Measurements from ENCODE around the gene CDH2.

CDH2 gene

DNA sequence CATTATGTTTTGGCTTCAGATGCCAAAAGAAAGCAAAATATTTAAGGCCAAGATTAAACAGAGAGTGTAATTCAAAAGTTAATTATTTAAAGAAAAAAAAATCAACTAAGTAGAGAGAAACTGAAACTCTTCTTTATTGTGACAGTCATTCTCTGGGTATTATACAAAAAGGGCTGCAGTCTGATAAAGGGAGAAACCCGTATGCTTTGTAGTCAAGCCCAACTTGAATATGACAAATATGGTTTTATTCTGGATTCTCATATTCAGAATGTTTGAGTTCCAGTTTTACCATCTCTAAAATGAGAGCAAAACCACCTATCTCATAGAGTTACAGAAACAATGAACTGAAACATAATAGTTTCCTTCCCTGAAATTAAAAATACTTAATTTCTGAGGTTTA lies 8.2 kb downstream of the CDH2 start:
- DNase-seq (ENCODE audit: low read depth) = no peak

DNA sequence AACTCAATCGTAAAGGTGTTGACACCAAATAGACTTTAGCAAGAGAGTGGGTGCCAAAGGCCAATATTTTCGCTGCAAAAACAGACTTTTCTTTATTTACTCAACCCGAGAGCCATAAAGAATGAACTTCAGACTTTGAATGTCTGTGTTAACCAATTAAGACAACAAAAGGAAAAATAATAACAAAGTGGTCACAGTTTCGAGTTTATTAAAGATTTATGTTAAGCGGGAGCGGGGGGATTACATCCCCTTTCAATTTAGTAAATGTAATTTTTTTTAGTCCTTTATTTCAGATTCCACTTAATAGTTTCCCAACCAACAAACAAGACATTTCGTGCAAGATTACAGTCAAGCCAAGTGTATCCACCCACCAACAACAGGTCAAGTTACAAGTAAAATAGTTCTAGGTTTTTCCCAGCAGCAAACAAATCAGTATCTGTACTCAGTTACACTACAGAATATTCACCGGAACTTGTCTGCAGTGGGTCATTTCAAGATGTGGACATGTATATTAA lies 9.0 kb downstream of the CDH2 start:
- DNase-seq (ENCODE audit: low read depth) = no peak

DNA sequence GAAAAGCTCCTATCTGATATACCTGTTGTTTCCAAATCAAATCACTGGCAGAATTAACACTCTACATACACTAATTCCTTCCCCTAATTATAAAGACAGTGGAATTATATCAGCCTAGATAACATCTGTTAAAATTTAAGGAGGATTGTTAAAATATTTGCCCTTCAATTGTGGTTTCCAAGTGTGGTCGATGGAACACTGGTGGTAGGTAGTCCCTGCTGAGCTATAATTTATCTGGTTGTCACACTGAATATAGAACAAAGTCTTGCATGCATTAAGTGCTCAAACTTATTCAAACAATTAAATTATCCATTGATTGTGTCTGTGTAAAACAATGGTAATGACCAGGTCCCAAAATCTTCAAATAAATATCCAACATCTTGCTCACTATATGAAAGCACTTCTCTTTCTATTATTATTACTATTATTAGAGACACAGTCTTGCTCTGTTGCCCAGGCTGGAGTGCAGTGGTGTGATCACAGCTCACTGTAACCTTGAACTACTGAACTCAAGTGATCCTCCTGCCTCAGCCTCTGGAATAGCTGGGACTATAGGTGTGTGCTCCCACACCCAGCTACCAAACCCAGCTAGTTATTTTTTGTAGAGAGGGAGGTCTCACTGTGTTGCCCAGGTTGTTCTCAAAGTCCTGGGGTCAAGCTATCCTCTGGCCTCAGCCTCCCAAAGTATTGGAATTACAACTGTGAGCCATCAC lies 12.0 kb downstream of the CDH2 start:
- DNase-seq (ENCODE audit: low read depth) = no peak

DNA sequence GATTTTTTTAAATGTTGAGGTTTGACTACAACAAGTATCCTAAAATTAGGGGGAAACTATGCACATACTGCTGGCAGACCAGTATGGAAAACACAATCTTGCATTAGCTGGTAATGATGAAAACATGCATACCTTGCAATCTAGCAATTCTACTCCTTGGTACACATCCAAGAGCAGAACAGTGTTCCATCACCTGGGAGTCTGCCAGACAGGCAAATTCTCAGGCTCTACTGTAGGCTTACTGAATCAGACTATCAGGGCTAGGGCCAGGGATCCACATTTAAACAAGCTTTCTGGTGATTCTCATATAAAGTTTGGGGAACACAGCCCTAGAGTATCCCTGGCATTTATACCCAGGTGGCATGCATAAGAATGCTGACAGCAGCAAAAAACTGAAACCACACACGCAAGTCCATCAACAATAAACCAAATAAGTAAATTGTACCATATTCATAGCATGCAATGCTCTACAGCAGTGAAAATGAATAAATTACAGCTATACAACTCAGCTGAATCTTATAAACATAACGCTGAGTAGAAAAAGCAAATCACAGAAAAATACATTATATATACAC lies 13.6 kb downstream of the CDH2 start:
- no peak for DNase-seq (ENCODE audit: low read depth)

DNA sequence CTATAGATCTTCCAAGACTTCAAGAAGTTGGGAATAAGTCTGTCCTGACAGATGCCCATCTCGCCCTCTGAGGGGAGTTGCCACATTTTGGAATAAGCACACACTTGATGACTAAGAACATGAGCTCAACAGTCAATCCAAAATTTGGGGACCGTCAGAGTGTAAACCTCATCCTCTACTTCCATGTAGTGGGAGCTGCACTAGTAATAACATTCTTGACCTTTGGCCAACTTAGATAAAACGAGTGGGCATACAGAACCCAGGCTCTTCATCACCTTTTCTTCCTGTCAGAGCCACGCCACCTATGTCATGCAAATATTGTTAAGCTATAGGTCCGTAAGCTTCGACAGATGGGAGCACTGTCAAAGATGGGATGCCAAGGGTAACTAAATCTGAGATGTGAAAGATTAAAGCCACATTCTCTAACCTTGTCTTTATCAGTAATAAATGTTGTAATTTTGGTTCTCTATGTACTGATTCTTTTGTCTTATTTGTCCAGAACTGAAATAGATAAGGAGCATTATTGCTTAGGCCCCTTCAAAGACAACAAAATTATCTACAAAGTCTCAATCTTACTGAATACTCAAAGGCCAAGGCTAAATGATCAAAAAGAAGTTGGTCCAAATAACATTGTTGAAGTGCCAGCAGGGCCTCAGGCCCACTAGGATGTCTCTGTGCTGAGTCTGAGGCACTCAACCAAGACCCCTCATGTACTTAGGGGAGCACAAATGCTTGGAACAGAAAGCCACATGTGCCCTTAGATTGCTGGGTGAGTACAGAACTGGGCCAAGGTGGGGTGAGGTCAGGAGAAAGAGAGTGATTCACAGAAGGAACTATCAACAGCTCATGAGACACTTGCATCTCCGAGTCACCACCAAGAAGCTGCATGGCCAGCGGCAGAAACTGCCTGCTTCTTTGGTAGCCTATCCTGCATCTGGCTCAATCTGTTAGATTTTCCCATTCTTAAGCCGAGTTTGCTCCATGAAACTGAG lies 15.0 kb downstream of the CDH2 start:
- DNase-seq (ENCODE audit: low read depth) = no peak

DNA sequence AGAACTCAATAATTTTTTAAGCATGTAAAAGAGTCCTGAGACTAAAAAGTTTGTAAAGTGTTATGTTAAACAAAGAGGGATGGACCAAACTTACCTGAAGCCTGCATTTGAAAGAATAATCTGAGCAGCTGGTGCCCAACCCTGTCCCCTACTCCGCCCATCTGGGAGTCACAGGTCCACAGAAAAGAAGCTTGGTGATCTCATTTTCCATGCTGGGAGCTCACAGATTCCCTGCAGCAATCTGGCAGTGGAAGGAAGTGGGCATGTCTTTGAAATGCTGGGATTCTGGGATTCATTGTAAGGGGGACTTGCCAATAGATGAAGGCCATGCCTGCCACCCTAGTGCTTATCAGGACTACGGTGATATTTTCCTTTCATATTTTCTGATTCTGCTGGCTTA lies 17.9 kb downstream of the CDH2 start:
- DNase-seq (ENCODE audit: low read depth) = no peak

DNA sequence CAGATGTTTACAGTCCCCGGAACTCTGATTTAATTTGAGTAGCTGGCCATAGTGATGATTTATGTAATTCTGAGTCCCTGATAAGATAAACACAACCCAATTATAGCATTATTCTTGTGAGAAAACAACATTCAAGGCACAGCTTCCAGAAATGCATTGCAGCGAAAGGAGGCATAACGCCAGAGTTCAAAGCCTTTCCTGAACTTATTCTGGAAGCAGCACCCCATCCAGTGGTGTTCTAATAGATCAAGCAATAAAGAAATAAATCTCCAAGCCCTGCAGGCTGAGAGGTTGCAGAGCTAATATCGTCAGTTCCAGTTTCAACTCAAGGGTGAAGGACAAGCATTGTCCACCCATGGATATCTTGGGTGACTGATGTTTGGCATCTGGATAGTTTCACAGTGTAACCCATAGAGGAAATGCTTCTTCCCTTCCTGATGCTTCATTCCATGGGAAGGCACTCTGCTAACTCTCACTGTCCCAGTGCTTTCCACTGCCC lies 18.8 kb downstream of the CDH2 start:
- DNase-seq (ENCODE audit: low read depth) = no peak

DNA sequence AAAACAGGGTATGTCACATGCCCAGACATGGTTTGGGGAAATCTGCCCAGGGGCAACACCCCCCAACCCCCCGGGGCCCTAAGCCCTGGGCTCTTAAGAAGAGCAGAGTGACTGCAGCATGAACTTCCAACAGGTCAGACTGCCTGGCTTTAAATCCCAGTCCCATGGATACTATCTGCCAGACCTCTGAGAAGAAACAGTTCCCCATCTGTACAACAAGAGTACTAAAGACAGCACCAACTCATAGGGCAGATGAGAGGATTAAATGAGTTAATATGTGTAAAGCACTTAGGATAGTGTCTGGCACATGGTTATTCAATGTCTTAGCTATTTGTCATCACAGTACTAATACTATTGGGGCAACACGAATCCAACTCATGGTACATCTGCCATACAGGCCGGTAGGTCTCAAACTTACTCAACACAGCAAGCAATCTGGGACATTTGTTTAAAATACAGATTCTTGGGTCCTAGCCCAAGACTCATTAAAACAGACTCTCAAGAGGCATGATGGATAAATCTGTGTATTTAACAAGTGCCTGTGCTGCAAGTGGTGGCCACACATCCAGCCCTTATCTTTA lies 23.4 kb downstream of the CDH2 start:
- DNase-seq (ENCODE audit: low read depth) = no peak

DNA sequence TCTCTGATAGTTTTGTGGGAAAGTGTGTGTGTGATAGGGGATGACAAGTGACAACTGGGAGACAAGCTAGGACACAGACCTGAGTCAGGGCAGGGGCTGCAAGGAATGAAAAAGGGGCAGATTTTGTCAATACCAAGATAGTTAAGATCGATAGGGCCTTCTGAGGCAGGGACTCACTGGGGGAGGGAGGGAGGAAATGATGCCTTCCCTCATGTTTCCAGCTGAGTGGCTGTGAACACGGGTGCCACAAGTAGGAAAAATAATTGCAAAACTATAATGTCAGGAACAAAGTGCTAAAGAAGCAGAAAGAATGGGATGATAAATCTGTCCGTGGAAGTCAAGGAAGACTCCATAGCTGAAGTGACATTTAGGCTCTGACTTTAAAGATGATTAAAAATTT lies 24.2 kb downstream of the CDH2 start:
- no peak for DNase-seq (ENCODE audit: low read depth)

DNA sequence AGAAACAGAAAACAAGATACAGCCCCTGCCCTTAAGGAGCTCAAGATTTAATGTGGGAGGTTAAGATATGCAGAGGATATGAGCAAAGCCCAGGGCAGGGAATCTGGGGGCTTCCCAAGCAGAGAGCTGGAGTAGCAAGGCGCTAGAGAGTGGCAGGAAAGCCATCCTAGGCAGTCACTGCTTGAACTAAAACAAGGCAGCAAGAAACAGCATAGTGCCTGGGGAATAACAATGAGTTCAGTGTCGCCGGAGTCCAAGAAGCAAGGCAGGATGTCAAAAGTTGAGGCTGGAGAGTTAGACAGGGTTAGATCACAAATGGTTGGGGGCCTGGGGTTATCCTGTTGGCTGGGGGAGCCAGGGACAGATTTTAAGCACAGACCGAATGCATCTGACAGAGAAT lies 24.6 kb downstream of the CDH2 start:
- no peak for DNase-seq (ENCODE audit: low read depth)

DNA sequence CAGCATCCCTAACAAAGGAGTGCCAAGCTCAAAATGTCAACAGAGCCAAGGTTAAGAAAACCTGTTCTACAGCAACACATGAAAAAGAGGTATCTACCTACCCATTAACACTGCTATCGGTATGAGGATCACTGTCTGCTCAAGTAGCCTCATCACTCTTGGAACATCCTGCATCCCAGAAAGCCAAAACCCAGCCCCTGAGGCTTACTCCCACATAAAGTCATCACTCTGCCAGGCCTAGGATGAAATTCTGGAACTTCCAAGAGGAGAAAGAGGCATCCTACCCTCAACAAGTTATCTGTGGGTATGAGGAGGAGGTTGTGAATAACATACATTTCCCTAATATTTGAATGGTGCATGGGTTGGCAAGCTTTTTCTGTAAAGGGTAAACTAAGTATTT lies 25.5 kb downstream of the CDH2 start:
- no peak for DNase-seq (ENCODE audit: low read depth)

DNA sequence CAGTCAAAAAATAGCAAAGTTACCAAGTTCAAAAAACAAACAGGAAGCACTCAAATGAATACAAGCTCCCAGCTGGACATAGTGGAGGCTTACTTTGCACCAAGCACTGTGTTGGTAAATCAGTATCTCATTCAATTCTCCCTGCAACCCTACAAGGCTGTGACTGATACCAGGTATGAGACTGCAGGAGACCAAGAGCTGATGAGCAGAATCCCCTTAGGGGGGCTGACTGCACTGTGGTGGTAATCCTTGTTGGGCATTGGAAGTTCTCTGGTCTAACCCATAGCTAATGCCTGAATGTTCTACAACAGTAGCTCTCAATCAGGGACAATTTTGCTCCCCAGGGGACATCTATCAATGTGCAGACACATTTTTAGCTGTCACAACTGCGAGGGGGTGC lies 26.0 kb downstream of the CDH2 start:
- DNase-seq (ENCODE audit: low read depth) = no peak

DNA sequence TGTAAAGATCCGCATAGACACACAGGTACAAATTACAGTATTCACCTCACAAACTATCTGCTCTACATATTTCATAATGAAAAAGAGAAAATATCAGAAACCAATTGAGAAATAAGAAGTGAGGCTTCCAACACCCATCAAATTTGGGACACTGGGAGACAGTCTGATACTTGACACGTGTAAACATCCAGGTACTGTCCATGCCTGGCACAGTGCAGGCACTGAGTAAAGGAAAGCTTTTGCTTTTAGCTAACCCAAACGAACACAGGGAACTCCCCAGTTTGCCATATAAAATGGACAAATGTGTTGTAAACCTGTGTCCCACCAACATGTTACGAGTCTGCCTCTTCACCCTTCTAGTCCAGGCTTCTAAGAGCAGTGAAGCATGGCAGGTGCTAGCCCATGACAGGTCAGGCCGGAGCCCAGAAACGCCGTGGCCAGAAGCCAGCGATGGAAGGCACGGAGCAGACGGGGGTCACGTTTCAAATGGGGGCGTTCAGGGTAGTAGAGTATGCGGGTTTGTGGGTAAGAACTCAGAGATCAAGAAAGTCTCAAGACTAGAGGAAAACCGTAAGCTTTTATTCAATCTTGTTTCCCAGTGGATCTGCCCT lies 27.0 kb downstream of the CDH2 start:
- no peak for DNase-seq (ENCODE audit: low read depth)

DNA sequence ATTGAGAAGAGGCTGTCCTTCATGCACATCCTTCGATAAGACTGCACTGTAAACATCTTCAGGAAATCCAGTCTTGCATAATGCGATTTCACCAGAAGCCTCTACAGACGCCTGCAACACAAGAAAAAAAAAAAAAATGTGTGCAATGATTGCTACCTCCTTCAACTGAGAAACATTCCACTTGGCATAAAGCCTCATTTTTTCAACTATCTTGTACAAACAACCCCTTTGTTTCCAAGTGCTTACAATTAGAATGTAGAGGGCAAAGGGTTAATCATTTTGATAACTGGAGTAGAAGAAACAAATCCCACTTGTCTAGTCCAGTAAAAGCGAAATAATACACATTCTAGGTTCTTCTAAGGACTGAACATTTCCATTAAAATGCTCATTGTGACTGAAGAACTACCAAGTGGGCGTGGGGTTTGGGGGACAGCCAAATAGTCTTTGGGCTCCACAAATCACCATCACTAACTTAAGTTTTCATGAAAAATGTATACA lies 29.2 kb downstream of the CDH2 start:
- DNase-seq (ENCODE audit: low read depth) = peak; percentile 43

DNA sequence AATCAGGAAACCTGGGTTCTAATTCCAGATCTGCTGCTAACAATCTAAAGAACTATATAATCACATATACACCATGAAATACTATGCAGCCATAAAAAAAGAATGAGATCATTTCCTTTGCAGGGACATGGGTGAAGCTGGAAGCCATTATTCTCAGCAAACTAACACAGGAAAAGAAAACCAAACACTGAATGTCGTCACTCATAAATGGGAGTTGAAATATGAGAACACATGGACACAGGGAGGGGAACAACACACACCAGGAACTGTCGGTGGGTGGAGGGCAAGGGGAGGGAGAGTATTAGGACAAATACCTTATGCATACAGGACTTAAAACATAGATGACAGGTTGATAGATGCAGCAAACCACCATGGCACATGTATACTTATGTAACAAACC lies 33.2 kb downstream of the CDH2 start:
- DNase-seq (ENCODE audit: low read depth) = no peak

DNA sequence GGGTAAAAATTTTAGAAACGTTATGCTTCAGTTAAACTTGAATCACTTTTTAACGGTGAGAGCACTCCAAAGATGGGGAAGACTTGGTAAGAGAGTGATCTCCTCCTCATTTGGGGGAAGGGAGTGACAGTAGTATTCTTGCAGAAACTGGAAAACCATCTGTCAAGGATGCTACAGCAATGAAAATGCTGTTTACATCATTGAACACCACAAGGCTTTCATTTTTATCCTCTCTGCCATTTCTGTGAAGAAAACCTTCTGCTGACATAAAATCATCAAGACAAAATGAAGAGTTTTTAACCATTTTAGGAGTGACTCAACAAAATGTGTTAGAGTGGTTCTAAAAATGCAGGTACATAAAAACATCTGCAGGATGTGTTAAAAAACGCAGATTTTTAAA lies 38.1 kb downstream of the CDH2 start:
- no peak for DNase-seq (ENCODE audit: low read depth)

DNA sequence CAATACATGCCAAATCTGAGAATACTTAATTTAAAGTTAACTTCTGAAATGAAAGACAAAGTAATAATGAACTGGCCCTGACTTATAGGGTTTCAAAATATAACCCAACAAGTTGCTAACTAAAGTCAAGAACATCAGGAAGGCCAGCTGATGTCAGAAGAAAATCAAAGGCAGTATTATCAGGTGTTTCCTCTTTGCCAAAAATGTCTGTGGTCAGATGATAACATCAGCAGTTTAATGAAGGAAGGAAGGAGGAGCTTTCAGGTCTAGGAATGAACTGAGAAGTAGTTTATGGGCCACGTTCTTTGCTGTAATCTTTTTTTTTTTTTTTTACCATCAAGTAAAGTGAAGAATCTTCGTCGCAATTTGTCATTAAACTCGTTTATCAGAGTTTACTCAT lies 40.9 kb downstream of the CDH2 start:
- no peak for DNase-seq (ENCODE audit: low read depth)

DNA sequence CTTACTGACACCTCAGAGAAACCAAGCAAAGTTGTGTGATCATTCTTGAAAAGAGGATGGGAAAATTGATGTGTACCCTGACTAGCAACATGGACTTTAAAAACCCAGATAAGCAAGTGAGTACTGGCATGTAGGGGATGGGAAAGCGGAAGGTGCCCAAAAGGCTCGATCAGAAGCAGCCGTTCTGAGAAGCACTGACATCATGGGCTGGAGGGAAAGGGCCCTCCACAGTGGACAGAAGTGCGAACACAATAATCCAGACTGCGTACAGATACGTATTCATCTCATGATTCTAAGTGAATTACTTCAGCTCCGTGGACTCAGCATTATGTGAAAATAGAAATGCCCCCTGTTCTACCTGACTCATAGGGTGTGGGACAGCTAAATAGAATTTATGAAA lies 42.2 kb downstream of the CDH2 start:
- no peak for DNase-seq (ENCODE audit: low read depth)

DNA sequence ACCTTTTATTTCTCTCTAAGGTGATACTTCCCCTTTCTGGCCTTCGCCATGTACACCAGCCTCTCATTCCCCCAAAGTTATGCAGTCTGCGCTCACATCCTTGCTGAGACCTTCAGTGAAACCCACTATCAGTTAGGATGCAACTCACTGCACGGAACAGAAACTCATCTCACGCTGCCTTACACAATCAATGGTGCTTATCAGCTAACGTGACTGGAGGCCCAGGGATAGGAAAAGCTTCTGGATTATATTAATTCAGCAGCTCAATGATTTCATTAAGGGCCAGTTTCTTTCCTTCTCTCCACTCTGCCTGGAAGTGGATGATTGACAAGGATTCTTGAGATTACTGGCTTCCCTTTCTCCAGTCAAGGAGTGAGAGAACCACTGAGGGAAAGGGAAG lies 44.8 kb downstream of the CDH2 start:
- no peak for DNase-seq (ENCODE audit: low read depth)

DNA sequence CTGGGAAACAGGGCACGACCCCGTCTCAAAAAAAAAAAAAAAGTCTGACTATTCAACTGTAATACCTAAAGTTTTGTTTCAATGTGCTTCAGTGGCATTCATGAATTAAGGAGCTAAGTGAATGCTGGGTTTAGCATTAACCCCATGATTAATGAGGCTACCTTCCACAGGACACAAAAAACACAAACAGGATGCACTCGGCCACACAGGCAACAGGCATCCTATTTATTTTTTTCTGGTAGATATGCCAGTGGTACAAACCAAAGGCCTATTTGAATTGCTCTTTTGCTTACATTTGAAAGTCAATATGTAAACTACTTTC lies 48.3 kb downstream of the CDH2 start:
- DNase-seq (ENCODE audit: low read depth) = no peak

DNA sequence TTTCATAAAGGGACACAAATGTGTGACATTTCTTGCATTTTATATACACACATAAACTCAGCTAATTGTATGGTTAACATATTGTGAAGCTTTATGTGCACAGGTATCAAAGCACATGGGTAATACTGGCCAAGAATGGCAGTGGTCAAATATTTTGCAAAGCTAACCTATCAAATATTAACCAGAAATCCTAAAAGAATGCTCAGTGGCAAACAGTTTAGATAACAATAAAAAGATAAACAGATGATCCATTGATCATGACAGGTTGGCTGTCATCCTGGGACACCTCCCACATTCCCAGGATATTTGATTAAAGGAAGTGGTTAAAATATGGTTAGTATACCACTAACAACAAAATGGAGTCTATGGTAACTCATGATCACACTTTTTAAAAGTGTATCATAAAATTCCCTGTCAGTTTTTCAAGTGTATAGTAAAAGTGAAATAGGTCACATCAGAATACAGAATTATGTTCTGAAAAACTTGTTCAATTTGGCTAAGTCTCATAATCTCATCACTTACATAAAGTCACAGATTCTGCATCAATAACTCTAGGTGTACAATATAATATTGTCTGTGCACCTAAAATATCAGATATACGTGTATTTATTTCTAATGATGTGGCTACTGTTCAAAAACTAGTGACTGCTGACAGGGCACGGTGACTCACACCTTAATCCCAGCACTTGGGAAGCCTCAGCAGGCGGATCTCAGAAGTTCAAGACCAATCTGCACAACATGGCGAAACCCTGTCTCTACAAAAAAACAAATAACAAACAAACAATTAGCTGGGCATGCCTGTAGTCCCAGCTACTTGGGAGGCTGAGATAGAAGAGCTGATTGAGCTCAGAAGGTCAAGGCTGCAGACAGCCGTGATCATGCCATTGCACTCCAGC lies 48.9 kb downstream of the CDH2 start:
- no peak for DNase-seq (ENCODE audit: low read depth)

Measured in non-pigmented ciliary epithelial cell (primary cell).